Ramos (cell line): ENCODE results near the gene ANKRD40.
"Not testable (repeated sequence)": the region's sequence is repeated elsewhere in the genome, so short reads cannot be mapped to it uniquely, and the experiment has no call there.

ENCODE experiments used
- in situ Hi-C: fragments of 300-500 bp; cut with MboI; formaldehyde crosslinking; loops from one replicate; pipeline ENCODE4 v1.14.3; 2022; ENCODE audit warnings: low sequenced_read_pairs; ENCODE audit not compliant: unreplicated experiment

The ANKRD40 gene

GRCh38 chr17:50707289-50708049, at the start of gene ANKRD40:
Gene ANKRD40, minus strand, starts transcription at chr17:50707914. Its CDS starts 260 bp downstream, at chr17:50707654.
- in situ Hi-C loops, result no loop called here

- in situ Hi-C loops, result no loop called here
These were observed 46.8 kb upstream of the ANKRD40 start for GRCh38 chr17:50754521-50754920.

GRCh38 chr17:50749245-50749644, 41.5 kb upstream of the ANKRD40 start:
- in situ Hi-C loops, result no loop called here

- in situ Hi-C loops, result no loop called here
These were observed 37.9 kb upstream of the ANKRD40 start for GRCh38 chr17:50745631-50746030.

- in situ Hi-C loops, result no loop called here
These were observed 31.4 kb upstream of the ANKRD40 start for GRCh38 chr17:50739098-50739497.

GRCh38 chr17:50737118-50737698, 29.5 kb upstream of the ANKRD40 start:
- in situ Hi-C loops, result no loop called here

- in situ Hi-C loops, result no loop called here
These were observed 27.6 kb upstream of the ANKRD40 start for GRCh38 chr17:50735287-50735686.

- in situ Hi-C loops, result no loop called here
These were observed 24.1 kb upstream of the ANKRD40 start for GRCh38 chr17:50731575-50732460.

GRCh38 chr17:50728881-50729765, 21.4 kb upstream of the ANKRD40 start:
- in situ Hi-C loops, result no loop called here

- in situ Hi-C loops, result no loop called here
These were observed 20.4 kb upstream of the ANKRD40 start for GRCh38 chr17:50728112-50728429.

- in situ Hi-C loops, result no loop called here
These were observed 18.3 kb upstream of the ANKRD40 start for GRCh38 chr17:50725769-50726655.

- in situ Hi-C loops, result not testable (repeated sequence)
These were observed 16.9 kb upstream of the ANKRD40 start for GRCh38 chr17:50724622-50725021.

- in situ Hi-C loops, result no loop called here
These were observed 15.0 kb upstream of the ANKRD40 start for GRCh38 chr17:50722746-50723145.

- in situ Hi-C loops, result no loop called here
These were observed 13.7 kb upstream of the ANKRD40 start for GRCh38 chr17:50721194-50722010.

- in situ Hi-C loops, result no loop called here
These were observed 12.4 kb upstream of the ANKRD40 start for GRCh38 chr17:50719924-50720794.

GRCh38 chr17:50719144-50719923, 11.6 kb upstream of the ANKRD40 start, which contains the start of gene LUC7L3:
Gene LUC7L3, plus strand, starts transcription at chr17:50719603. Its CDS starts 130 bp downstream, at chr17:50719733.
- in situ Hi-C loops, result no loop called here

- in situ Hi-C loops, result no loop called here
These were observed 7.8 kb upstream of the ANKRD40 start for GRCh38 chr17:50715471-50715870.
